ENCODE results near the gene CEP350.

DNA sequence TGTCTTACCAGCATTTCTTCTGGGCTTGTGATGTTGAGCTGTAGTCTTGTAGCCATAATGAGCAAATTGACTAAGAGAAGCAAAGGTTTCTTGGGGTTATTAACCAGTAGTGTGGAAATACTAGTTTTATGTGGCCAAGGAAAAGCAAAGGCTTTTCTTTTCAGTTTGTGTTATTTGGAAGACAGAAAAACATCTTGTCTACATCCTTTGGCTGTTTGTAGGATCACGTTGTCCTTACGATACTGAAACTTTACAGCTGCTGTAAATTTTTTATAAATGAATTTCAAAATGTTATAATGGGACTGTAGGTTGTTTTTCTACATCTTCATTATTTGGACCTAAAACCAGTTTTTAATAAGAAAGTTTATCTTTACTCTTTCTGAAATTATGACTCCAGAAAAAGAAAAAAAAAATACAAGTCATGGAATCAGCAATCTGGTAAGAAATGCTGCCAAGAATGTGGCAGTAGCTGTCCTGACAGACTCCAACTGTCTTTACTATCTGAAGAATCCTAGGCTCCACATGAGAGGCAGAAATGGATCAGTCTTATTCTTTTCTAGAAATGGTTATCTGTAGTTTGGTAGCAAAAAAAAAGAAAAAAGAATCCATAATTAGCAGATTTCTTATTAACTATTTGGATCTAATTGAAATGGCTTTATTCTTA lies 158.5 kb downstream of the CEP350 start:
- TF ChIP-seq, protein P1, sequence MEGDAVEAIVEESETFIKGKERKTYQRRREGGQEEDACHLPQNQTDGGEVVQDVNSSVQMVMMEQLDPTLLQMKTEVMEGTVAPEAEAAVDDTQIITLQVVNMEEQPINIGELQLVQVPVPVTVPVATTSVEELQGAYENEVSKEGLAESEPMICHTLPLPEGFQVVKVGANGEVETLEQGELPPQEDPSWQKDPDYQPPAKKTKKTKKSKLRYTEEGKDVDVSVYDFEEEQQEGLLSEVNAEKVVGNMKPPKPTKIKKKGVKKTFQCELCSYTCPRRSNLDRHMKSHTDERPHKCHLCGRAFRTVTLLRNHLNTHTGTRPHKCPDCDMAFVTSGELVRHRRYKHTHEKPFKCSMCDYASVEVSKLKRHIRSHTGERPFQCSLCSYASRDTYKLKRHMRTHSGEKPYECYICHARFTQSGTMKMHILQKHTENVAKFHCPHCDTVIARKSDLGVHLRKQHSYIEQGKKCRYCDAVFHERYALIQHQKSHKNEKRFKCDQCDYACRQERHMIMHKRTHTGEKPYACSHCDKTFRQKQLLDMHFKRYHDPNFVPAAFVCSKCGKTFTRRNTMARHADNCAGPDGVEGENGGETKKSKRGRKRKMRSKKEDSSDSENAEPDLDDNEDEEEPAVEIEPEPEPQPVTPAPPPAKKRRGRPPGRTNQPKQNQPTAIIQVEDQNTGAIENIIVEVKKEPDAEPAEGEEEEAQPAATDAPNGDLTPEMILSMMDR (conservative IDR thresholded peaks at IDR 0.05; ENCODE audit: low read depth, low read length) = no peak
- TF ChIP-seq POLR2A (IDR thresholded peaks at IDR 0.05; ENCODE audit: low read depth, low read length) (no peak), CEBPB (IDR thresholded peaks at IDR 0.05; ENCODE audit: low read depth, low read length) (no peak), SMC3 (IDR thresholded peaks at IDR 0.05; ENCODE audit: low read depth, low read length) (no peak), RAD21 (IDR thresholded peaks at IDR 0.05; ENCODE audit: low read length) (no peak), FOS (IDR thresholded peaks at IDR 0.05; ENCODE audit: low read depth, low read length) (no peak), NFE2L2 (IDR thresholded peaks at IDR 0.05; ENCODE audit: low read depth, low read length) (no peak)
- TF ChIP-seq, protein P2, sequence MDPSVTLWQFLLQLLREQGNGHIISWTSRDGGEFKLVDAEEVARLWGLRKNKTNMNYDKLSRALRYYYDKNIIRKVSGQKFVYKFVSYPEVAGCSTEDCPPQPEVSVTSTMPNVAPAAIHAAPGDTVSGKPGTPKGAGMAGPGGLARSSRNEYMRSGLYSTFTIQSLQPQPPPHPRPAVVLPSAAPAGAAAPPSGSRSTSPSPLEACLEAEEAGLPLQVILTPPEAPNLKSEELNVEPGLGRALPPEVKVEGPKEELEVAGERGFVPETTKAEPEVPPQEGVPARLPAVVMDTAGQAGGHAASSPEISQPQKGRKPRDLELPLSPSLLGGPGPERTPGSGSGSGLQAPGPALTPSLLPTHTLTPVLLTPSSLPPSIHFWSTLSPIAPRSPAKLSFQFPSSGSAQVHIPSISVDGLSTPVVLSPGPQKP (IDR thresholded peaks at IDR 0.05; ENCODE audit: borderline replicate concordance, low read depth, low read length) = no peak
